Omental fat pad (tissue), 4 donors: ENCODE measurements around the gene ZNF322. TPM values are rescaled to one million over a fixed set of nuclear protein-coding genes. Genes with fewer than 3 reads are reported as not detected.

Experiments
- ATAC-seq: fragments of 150-250 bp; one replicate; pipeline ENCODE4 v1.9.1; 2016; ENCODE audit warnings: mild to moderate bottlenecking, moderate library complexity; ENCODE audit not compliant: low FRiP score
- DNase-seq: peaks from one replicate; pipeline ENCODE4 v3.0.0-alpha.2; 2019; ENCODE audit warnings: low spot score
- CTCF ChIP-seq, 3 donors: fragments of 450-650 bp; IDR thresholded peaks; one replicate each; pipeline ENCODE4 v1.5.1; 2016 to 2017; ENCODE audit warnings: antibody characterized with exemption in 3 of 3, mild to moderate bottlenecking in 3 of 3, moderate library complexity in 2 of 3
- total RNA-seq, 4 donors: library from RNA; depleted of rRNA; stranded (reverse); fragments of >200 nt; gene quantifications; one replicate each; pipeline ENCODE4 v1.1.0, GENCODE V29; 2016

ZNF322 gene
- total RNA-seq, 4 donors from 2014 or later: 8.5 to 20.8 (median 11.5) TPM

GRCh38 chr6:26598267-26598666 lies 61.3 kb downstream of the ZNF322 start:
- DNase-seq (no peak), ATAC-seq (no peak)
- TF ChIP-seq CTCF (IDR thresholded peaks at IDR 0.05): no peak

- TF ChIP-seq CTCF (IDR thresholded peaks at IDR 0.05): no peak
- no peak for DNase-seq
- no peak for ATAC-seq
Measured at GRCh38 chr6:26597821-26598220, 61.7 kb downstream of the ZNF322 start.

- TF ChIP-seq CTCF (IDR thresholded peaks at IDR 0.05): no peak
- DNase-seq (no peak), ATAC-seq (no peak)
Measured at GRCh38 chr6:26597389-26597766, 62.2 kb downstream of the ZNF322 start.

GRCh38 chr6:26596579-26597388 lies 62.8 kb downstream of the ZNF322 start, which contains the start of gene ABT1:
Gene ABT1 (plus strand): TSS chr6:26596953. CDS start chr6:26596983, 30 bp downstream.
- ATAC-seq: peak; percentile 93
- no peak for TF ChIP-seq CTCF (IDR thresholded peaks at IDR 0.05)
- peak; percentile 97 for DNase-seq

- TF ChIP-seq CTCF (IDR thresholded peaks at IDR 0.05): peak in 2 of 3 donors; percentile 61 to 87
- DNase-seq (peak; percentile 97), ATAC-seq (peak; percentile 72)
Measured at GRCh38 chr6:26595669-26596269, 63.8 kb downstream of the ZNF322 start.

GRCh38 chr6:26594730-26595632 lies 64.6 kb downstream of the ZNF322 start:
- ATAC-seq (no peak), DNase-seq (no peak)
- no peak for TF ChIP-seq CTCF (IDR thresholded peaks at IDR 0.05)
